B cell (primary cell): ENCODE measurements around the gene RGS3. TPM values are rescaled to one million over a fixed set of nuclear protein-coding genes. Genes with fewer than 3 reads are reported as not detected.

Experiments
- ATAC-seq: fragments of 200-7000 bp; cut with Tn5 transposase; one replicate; pipeline ENCODE4 v1.10.0; 2021; ENCODE audit warnings: low read depth, mild to moderate bottlenecking, moderate number of reproducible peaks, moderate library complexity
- CTCF ChIA-PET: fragments of 350-600 bp; sonication (Branson Sonifier 250); formaldehyde crosslinking; loops from one replicate; lab custom pipeline; 2021; ENCODE audit warnings: antibody characterized with exemption, inconsistent platforms; lab: Charles Lee
- POLR2A ChIA-PET: fragments of 350-600 bp; sonication (Branson Sonifier 250); formaldehyde crosslinking; loops from one replicate; lab custom pipeline; 2021; ENCODE audit warnings: antibody characterized with exemption; lab: Charles Lee
- DNase-seq: peaks from one replicate; pipeline ENCODE4 v3.0.0; 2013
- H2AFZ ChIP-seq: 2 replicates; pipeline ENCODE4 v1.6.1; 2012; ENCODE audit warnings: mild to moderate bottlenecking, low read depth, low read length; ENCODE audit not compliant: insufficient read depth, poor library complexity, severe bottlenecking
- H3K27ac ChIP-seq, 2 donors: 1 replicate in 1 of 2; 2 replicates in 1 of 2; pipeline ENCODE4 v1.5.1; 2012 to 2013; ENCODE audit warnings: low read length in 2 of 2, mild to moderate bottlenecking in 2 of 2, moderate library complexity in 1 of 2
- H3K27me3 ChIP-seq, 4 experiments: fragments of 200-600 bp in 1 of 4; sonication (generic) in 1 of 4; replicated peaks in 1 of 4; 1 replicate in 2 of 4; 2 replicates in 2 of 4; pipeline versions ENCODE4 v1.6.1 to v1.7.0; 2013 to 2016; ENCODE audit warnings: low read length in 3 of 4, mild to moderate bottlenecking in 2 of 4, mixed read lengths in 1 of 4, moderate library complexity in 1 of 4; ENCODE audit not compliant: insufficient read depth in 4 of 4, control insufficient read depth in 3 of 4; ENCODE audit errors: control extremely low read depth in 1 of 4
- H3K36me3 ChIP-seq, 2 experiments: replicated peaks in 1 of 2; 1 replicate in 1 of 2; 2 replicates in 1 of 2; pipeline versions ENCODE4 v1.6.1 to v1.7.1; 2013; ENCODE audit warnings: low read length in 1 of 2; ENCODE audit not compliant: insufficient read depth in 2 of 2, control insufficient read depth in 1 of 2; ENCODE audit errors: control extremely low read depth in 1 of 2, extremely low read depth in 1 of 2
- H3K4me1 ChIP-seq, 2 donors: fragments of 200-600 bp in 1 of 2; sonication (generic) in 1 of 2; 1 replicate in 1 of 2; 2 replicates in 1 of 2; pipeline versions ENCODE4 v1.5.1 to v1.6.1; 2013 to 2017; ENCODE audit warnings: low read length in 2 of 2; ENCODE audit not compliant: control insufficient read depth in 2 of 2, insufficient read depth in 2 of 2
- H3K4me2 ChIP-seq: replicated peaks from 2 replicates; pipeline ENCODE3; 2012; ENCODE audit warnings: mild to moderate bottlenecking, low read depth, low read length; ENCODE audit not compliant: poor library complexity, severe bottlenecking
- H3K4me3 ChIP-seq, 5 experiments: fragments of 200-600 bp in 1 of 5; sonication (generic) in 1 of 5; 1 replicate in 3 of 5; 2 replicates in 2 of 5; pipeline versions ENCODE4 v1.5.1 to v1.7.0; 2011 to 2016; ENCODE audit warnings: low read length in 4 of 5, mild to moderate bottlenecking in 4 of 5, low read depth in 2 of 5, control low read depth in 1 of 5, moderate library complexity in 1 of 5; ENCODE audit not compliant: insufficient read depth in 1 of 5; ENCODE audit errors: control extremely low read depth in 1 of 5, extremely low read depth in 1 of 5
- H3K79me2 ChIP-seq: fragments of 200-600 bp; sonication (generic); one replicate; pipeline ENCODE4 v1.6.0; 2016; ENCODE audit warnings: low read length; ENCODE audit not compliant: control insufficient read depth, insufficient read depth
- H3K9ac ChIP-seq: fragments of 200-600 bp; sonication (generic); 2 replicates; pipeline ENCODE4 v1.6.1; 2017; ENCODE audit warnings: mild to moderate bottlenecking, low read length, moderate library complexity
- H3K9me3 ChIP-seq, 3 donors: one replicate each; pipeline versions ENCODE4 v1.6.1 to v1.7.1; 2013; ENCODE audit warnings: low read length in 2 of 3; ENCODE audit not compliant: control insufficient read depth in 2 of 3, insufficient read depth in 1 of 3; ENCODE audit errors: control extremely low read depth in 1 of 3
- H4K20me1 ChIP-seq: 2 replicates; pipeline ENCODE4 v1.6.0; 2012; ENCODE audit warnings: mild to moderate bottlenecking, low read length; ENCODE audit not compliant: insufficient read depth, control insufficient read depth, poor library complexity, severe bottlenecking
- H3K27ac Mint-ChIP-seq: one replicate; pipeline ENCODE4 v1.8.0; 2021; ENCODE audit warnings: mixed read lengths
- H3K27me3 Mint-ChIP-seq: one replicate; pipeline ENCODE4 v1.8.0; 2021; ENCODE audit warnings: mixed read lengths
- H3K4me1 Mint-ChIP-seq: one replicate; pipeline ENCODE4 v1.8.0; 2021; ENCODE audit warnings: mixed read lengths
- H3K4me3 Mint-ChIP-seq: one replicate; pipeline ENCODE4 v1.8.0; 2021; ENCODE audit warnings: mixed read lengths
- H3K9me3 Mint-ChIP-seq: one replicate; pipeline ENCODE4 v1.8.0; 2022; ENCODE audit warnings: mixed read lengths; ENCODE audit not compliant: insufficient read depth
- EZH2 ChIP-seq: IDR thresholded peaks from 2 replicates; pipeline ENCODE4 v1.6.1; 2012; ENCODE audit warnings: borderline replicate concordance, low read depth, mild to moderate bottlenecking, moderate library complexity, low read length; ENCODE audit not compliant: insufficient read depth, poor library complexity, severe bottlenecking
- WGBS: methylation state at CpG from one replicate; pipeline ENCODE4 v1.1.5; 2013; ENCODE audit warnings: missing lambda C conversion rate; ENCODE audit not compliant: insufficient coverage; 5-methylcytosine and 5-hydroxymethylcytosine counted together
- intact Hi-C: fragments of 100-400 bp; cut with micrococcal nuclease; formaldehyde crosslinking; loops from one replicate; pipeline ENCODE4 v1.10.0; 2022
- polyA plus RNA-seq: library from polyadenylated mRNA; depleted of rRNA; stranded (reverse); fragments of >200 nt; gene quantifications from 2 replicates; pipeline ENCODE4 v1.2.3, GENCODE V29; 2012
- total RNA-seq, 2 donors: library from RNA; stranded (reverse); fragments of 120-200 nt in 1 of 2; gene quantifications; 1 replicate in 1 of 2; 2 replicates in 1 of 2; pipeline versions ENCODE4 v1.2.3 to v1.2.4, GENCODE V29; 2013 to 2022
- TF ChIP-seq, protein P1 (sequence below): fragments of 200-600 bp; IDR thresholded peaks from one replicate; pipeline ENCODE4 v1.8.0; 2022; ENCODE audit warnings: antibody characterized with exemption, mild to moderate bottlenecking

Gene RGS3
- total and polyA plus RNA-seq, 2 donors (not counting 1 experiment from before 2014, with no cell fraction given): 12.0 to 15.6 TPM

- intact Hi-C loops: no loop called here
- Mint-ChIP-seq H3K4me3 (no peak overlapping the region), H3K27ac (peak overlapping the region; percentile 3), H3K4me1 (peaks cover 29% of the 10 kb centered on the region), H3K27me3 (no peaks in the 10 kb centered on the region), H3K9me3 (no peaks in the 10 kb centered on the region)
- POLR2A ChIA-PET: no interaction called here
- CTCF ChIA-PET: interaction anchor here (1.7 kb wide), 1 partner anchor 127 kb away, joined by 6 read pairs; no protein-coding TSS in a partner anchor
- Histone ChIP-seq H3K27ac (no peak overlapping the region), H3K36me3 (no peaks in the 10 kb centered on the region), H3K4me3 (no peak overlapping the region), H2AFZ (no peak overlapping the region), H3K9ac (no peak overlapping the region), H3K4me1 (peaks cover 11 to 20% of the 10 kb centered on the region in 2 donors), H3K4me2 (no peak overlapping the region), H3K79me2 (no peaks in the 10 kb centered on the region), H3K27me3 (peaks cover 0 to 2% (median 0%) of the 10 kb centered on the region in 4 experiments), H4K20me1 (no peaks in the 10 kb centered on the region), H3K9me3 (no peaks in the 10 kb centered on the region)
- DNase-seq (no peak), ATAC-seq (no peak)
- no peak for TF ChIP-seq EZH2
- TF ChIP-seq, protein P1, sequence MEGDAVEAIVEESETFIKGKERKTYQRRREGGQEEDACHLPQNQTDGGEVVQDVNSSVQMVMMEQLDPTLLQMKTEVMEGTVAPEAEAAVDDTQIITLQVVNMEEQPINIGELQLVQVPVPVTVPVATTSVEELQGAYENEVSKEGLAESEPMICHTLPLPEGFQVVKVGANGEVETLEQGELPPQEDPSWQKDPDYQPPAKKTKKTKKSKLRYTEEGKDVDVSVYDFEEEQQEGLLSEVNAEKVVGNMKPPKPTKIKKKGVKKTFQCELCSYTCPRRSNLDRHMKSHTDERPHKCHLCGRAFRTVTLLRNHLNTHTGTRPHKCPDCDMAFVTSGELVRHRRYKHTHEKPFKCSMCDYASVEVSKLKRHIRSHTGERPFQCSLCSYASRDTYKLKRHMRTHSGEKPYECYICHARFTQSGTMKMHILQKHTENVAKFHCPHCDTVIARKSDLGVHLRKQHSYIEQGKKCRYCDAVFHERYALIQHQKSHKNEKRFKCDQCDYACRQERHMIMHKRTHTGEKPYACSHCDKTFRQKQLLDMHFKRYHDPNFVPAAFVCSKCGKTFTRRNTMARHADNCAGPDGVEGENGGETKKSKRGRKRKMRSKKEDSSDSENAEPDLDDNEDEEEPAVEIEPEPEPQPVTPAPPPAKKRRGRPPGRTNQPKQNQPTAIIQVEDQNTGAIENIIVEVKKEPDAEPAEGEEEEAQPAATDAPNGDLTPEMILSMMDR: no peak
- WGBS: 88% methylated on average over 5 of the region's 11 CpGs
Observed at GRCh38 chr9:113573046-113573958, 109.8 kb downstream of the RGS3 start.

GRCh38 chr9:113573959-113574352, 110.4 kb downstream of the RGS3 start:
- Histone ChIP-seq H3K79me2 (no peaks in the 10 kb centered on the region), H3K36me3 (no peaks in the 10 kb centered on the region), H3K4me2 (no peak overlapping the region), H3K27me3 (peaks cover 0 to 2% (median 0%) of the 10 kb centered on the region in 4 experiments), H3K4me1 (peaks cover 17 to 27% of the 10 kb centered on the region in 2 donors), H3K27ac (no peak overlapping the region), H4K20me1 (no peaks in the 10 kb centered on the region), H3K4me3 (no peak overlapping the region), H3K9me3 (no peaks in the 10 kb centered on the region), H2AFZ (no peak overlapping the region), H3K9ac (no peak overlapping the region)
- no peak for ATAC-seq
- ChIA-PET CTCF (interaction anchor here (1.7 to 1.9 kb wide), 2 partner anchors 17 to 128 kb away, joined by 5 to 6 read pairs; no protein-coding TSS in a partner anchor), POLR2A (no interaction called here)
- H3K4me3 Mint-ChIP-seq: no peak overlapping the region
- H3K27ac Mint-ChIP-seq: no peak overlapping the region
- DNase-seq: no peak
- no peaks in the 10 kb centered on the region for H3K9me3 Mint-ChIP-seq
- H3K4me1 Mint-ChIP-seq: peaks cover 35% of the 10 kb centered on the region
- intact Hi-C loops: no loop called here
- 92% methylated on average over 2 of the region's 2 CpGs for WGBS
- TF ChIP-seq, protein P1: no peak
- TF ChIP-seq EZH2: no peak
- H3K27me3 Mint-ChIP-seq: no peaks in the 10 kb centered on the region
